Measurements from ENCODE around the gene DLGAP1.
A peak's percentile ranks its signal among the peaks of the same experiment; 100 is the strongest.

The DLGAP1 gene

DNA sequence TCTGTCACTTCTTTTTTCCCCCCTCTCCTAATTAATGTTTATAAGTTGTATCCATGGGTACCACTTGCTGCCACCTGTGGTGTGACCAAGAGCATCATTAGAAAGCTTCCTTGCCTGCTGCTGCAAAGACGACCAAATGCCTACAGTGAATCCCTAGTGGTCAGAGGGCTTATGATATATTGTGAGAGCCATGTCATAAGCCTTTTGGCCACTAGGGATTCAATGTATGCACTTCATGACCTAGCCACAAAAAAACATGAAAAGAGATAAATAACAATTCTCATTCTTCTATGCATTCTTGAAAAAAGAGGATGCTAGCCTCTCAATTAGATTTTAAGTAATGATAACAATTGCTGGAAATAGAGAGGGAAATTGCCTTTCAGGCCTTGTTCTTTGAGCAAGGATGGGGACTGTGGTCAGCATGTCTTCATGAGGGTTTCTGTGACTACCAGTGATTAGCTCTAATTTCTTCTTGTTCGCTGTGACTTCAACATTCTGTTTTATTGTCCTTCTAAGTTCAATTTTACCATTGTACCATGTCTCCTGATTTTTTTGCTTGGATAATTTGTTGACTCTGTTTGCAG is 569.8 kb downstream of the DLGAP1 start:
- DNase-seq = no peak

DNA sequence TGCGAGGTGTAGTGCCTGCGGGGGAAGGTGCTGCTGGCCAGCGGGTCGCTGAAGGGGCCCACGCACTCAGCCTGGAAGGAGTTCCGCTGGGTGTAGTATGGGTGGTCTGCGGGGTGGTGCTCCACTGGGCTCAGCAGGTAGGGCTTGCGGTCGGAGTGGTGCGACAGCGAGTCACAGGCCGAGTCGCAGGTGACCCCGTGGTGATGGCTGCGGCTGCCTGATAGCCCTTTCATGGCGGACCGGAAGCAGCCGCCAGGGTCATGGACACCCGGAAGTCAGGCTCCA is 575.3 kb downstream of the DLGAP1 start:
- no peak for DNase-seq

DNA sequence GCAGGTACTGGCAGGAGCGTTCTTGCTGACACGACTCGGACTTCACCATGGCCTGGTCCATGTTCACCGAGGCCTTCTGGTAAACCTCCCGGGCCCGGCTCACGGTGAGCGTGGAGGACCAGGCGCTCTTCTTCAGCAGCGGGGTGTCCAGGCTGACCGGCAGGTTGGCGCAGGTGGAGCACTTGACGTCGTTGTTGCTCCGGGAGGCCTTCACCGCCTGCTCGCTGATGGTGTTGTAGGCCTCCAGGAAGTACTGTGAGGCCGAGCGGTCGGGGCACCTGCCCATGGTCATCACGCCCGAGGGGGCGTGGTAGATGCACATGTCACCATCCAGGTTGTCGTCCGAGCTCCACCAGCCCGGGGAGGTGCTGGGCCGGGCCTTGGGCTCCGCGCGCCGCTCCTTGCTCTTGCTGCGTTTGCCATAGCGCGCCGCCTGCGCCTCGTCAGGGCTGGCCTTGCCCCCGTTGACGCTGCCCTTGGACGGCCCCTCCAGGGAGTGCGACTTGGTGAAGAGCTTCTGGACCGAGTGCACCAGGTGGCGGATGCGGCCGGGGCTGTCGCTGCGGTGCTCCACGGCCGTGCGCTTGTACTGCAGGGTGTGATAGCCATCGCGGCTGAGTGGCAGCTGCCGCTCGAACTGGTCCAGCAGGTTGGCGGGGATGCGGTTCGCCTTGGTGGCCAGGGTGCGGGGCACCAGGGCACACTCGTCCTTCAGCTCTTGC is 575.8 kb downstream of the DLGAP1 start:
- DNase-seq = no peak

DNA sequence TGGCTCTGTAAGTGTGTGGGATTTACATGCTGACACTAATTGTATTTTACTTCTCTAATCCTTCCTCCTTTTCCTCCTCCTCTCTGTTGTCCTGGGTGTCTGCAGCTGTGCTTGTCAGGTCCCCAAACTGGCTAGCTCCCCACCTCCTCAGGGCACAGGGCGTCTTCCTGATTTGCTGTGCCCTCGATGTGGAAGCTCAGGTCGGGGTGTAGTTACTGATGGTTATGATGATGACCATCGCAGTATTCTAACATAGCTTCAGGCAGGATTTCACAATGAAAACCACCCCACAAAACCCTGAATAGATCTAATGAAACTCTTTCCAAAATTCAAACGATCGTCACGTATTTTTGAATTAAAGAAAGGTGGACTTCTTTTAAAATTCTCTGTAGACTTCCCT is 576.7 kb downstream of the DLGAP1 start:
- DNase-seq = no peak

- DNase-seq = no peak
Observed at GRCh38 chr18:3877678-3878077, 577.4 kb downstream of the DLGAP1 start.

- no peak for DNase-seq
Observed at GRCh38 chr18:3875961-3876360, 579.1 kb downstream of the DLGAP1 start.

- no peak for DNase-seq
Observed at GRCh38 chr18:3875376-3875775, 579.7 kb downstream of the DLGAP1 start.

GRCh38 chr18:3874581-3874980 is 580.5 kb downstream of the DLGAP1 start:
- no peak for DNase-seq

DNA sequence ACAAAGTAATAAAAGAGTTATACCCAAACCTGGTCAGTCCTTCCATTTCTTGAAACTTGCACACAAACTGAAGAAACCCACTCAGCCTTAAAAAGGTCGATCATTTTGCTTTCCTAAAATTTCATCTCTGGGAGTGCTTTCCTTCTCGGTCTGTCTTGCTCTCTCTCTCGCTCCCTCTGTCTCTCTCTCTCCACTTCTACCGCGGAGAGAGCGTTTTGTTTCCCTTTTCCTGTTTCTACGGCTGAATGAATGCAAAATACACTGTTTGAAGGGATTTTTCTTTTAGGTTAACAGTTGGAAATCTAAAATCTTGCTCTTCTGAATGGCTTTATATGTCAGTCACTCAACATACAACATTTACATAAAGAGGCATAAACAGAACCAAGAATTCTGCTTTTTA is 581.0 kb downstream of the DLGAP1 start:
- no peak for DNase-seq

- peak; percentile 75 for DNase-seq
Observed at GRCh38 chr18:3873698-3874097, 581.4 kb downstream of the DLGAP1 start.

DNA sequence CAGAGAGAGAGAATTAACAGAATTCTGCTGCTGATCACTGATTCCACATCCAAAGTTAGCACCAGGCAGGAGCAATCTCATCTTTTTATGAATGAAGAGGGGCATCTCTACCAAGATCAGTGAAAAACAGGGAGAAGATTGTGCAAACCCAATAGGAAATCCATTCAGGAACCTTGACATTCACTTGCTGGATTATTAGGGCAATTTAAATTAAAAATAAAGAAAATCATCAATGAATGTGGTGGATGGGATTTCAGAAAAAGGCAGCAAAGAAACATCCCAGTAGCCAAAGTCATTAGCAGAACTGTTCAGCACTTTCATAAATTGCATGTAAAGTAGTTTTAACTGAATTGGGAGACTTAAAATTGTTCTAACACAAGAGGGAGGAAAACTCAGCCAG is 581.9 kb downstream of the DLGAP1 start:
- DNase-seq = no peak

- DNase-seq = no peak
Observed at GRCh38 chr18:3872641-3873040, 582.5 kb downstream of the DLGAP1 start.

DNA sequence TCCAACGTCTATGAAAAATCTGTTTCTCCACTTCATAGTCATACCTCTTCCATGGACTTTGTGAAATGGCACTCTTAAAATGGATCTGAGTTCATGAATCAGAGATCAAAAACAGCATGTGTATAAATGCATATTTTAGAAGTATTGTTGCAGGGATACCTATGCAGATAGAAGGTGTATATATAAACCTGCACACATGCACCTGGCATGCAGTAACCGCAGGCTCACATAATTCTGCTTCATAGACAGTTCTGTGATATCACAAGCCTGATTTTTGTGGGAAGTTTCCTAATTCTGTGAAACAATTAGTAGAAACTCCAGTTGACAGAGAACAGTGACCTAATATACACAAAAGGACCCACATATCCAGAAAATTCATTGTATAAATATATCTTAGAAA is 583.4 kb downstream of the DLGAP1 start:
- no peak for DNase-seq

- DNase-seq = no peak
Observed at GRCh38 chr18:3870914-3871313, 584.2 kb downstream of the DLGAP1 start.

- DNase-seq = peak; percentile 35
Observed at GRCh38 chr18:3869848-3870247, 585.3 kb downstream of the DLGAP1 start.

DNA sequence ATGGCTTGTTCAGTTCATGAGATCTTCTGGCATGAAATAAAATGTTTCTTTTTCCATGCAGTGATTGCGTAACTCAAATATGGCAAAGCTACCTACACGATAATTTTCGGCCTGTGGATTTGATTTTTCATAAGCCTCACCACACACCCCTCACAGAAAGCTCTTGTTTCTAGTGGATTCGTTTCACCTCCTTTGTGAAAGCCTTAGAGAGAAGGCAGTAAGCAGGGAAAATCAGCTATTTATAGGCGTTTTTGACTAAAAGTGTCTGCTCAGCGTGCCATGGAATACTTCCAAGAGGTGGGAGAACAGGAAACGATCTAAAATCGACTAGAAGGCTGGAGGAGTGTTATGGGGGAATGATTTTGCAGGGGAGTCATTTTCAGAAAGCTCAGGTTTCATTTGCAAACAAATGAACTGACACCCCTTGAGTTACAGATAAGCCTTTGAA is 587.2 kb downstream of the DLGAP1 start:
- DNase-seq = no peak

DNA sequence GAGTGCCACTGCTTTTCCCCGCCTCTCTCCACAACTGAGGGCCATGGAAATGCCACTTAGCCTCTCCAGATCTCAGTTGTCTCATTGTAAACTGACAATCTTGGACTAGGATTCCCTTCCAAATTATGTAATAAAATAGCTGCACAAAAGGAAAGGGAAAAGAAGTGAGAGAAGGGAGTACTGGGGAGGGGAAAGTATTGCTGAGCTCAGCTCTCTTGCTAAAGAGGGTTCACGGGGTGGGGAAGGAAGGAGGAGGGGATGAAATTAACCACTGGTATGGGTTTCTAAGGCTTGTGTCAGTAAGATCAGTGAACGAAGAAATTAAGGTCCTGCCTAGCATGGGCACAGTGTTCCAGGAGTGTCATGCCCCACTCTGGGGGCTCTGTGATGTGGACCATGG is 587.9 kb downstream of the DLGAP1 start:
- DNase-seq = no peak

GRCh38 chr18:3864669-3865298 is 590.3 kb downstream of the DLGAP1 start:
- DNase-seq = no peak

GRCh38 chr18:3863593-3863992 is 591.5 kb downstream of the DLGAP1 start:
- no peak for DNase-seq

DNA sequence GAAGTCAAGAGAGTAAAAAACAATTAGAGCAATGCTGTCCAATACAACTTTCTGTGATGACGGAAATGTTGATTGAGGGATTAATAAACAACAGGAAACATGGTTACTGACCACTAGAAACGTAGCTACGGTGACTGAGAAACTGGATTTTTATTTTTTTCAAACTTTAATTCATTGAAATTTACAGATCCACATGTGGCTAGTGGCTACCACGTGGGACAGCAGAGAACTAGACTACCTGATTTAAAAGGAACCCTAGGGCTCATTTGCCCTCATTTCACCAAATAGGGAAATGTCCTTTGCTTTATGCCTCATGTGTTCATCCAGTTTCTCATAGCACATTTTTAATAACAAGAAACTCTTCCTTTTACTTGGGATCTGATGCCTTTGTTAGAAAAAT is 592.1 kb downstream of the DLGAP1 start:
- DNase-seq = no peak

DNA sequence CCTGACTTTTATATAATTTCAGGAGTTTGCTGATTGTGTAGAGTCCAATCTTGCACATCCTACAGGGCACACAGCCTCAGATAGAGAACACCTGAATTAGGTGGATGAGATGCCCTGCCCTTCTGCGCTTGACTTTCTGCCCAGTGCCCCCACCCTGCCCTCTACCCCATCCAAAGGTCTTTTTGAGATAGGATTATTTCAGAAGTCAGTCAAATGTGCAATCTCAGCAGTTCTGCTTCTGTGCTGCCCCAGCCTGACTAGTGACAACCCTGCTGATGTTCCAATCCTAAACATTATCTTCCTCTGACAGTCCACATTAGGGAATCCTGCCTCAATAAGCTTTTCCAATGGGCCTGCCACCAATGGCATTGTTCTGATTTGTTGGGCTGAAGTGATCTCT is 593.6 kb downstream of the DLGAP1 start:
- DNase-seq = no peak

DNA sequence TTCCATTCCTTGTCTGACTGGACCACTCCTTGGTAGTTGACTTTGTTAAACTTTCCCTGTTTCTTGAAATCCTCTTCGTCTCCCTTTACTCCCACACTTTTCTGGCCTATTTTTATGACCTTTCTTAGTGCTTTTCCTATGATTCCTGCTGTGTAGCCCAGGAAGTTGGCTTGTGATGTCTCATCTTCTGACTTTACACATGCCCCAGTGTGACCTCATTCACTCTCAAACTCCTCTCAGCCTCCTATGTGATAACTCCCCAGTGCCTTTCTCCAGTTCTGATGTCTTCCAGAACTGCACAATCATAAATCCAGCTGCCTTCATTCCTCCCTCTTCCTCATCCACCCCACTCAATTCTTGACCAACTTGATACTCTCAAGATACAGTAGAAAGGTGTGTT is 597.6 kb downstream of the DLGAP1 start:
- DNase-seq = no peak

DNA sequence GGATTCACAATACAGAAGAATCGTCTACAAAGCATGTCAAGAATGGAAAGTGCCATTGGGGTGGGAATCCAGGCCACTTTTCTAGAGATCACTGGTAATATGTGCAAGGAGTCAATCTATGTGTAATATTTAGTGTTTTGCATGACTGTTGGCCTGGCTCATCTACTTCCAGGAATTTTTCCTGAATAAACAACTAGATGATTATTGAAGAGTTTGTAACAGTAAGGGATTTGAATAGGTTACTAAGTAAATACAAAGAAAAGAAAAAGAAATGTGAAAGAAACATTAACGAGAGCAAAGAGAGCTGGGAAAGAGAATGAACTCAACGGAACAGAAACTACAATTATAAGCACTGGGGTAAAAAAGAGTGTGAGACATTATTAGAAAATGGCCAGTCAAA is 599.1 kb downstream of the DLGAP1 start:
- DNase-seq = no peak

DNA sequence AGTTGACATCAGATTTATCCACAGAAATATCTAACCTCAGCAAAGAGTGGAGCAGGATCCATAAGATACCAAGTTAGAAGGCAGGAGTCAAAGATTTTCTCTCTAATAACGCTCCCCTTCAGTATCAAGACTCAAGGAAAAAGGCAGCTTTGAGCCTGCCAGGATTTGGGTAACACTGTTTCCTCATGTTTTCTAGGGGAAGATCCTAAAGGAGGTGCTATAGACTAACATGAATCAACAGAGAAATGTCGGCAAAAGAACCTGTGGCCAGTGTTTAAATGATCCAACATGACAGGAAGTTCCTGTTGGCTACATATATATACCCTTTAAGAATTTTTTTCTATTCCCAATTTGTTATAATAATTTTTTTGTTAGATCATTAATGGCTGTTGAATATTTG is 602.8 kb downstream of the DLGAP1 start:
- DNase-seq = no peak

- no peak for DNase-seq
Observed at GRCh38 chr18:3851159-3851558, 603.9 kb downstream of the DLGAP1 start.
